Measurements from ENCODE around the gene POLA1. TPM values are rescaled to one million over a fixed set of nuclear protein-coding genes. Genes with fewer than 3 reads are reported as not detected.

The POLA1 gene
- total RNA-seq, 6 experiments from 2014 or later: 2.0 to 4.5 (median 2.8) TPM

GRCh38 chrX:24987731-24988130 is 294.0 kb downstream of the POLA1 start:
- no peak overlapping the region for H3K27ac ChIP-seq
- H3K4me1 ChIP-seq: no peaks in the 10 kb centered on the region
- no peak for ATAC-seq
- H3K36me3 ChIP-seq: no peaks in the 10 kb centered on the region
- no peak for DNase-seq
- WGBS (ENCODE audit: insufficient coverage, low coverage, low lambda C conversion rate, missing lambda C conversion rate): 57% methylated on average over 4 of the region's 4 CpGs
- no peaks in the 10 kb centered on the region for H3K9me3 ChIP-seq
- intact Hi-C loops (cut with DNase I): no loop called here
- TF ChIP-seq POLR2A (IDR thresholded peaks at IDR 0.05) (no peak), CTCF (IDR thresholded peaks at IDR 0.05) (no peak)
- H3K4me3 ChIP-seq: no peak overlapping the region
- H3K27me3 ChIP-seq: no peaks in the 10 kb centered on the region

GRCh38 chrX:24988314-24988713 is 294.6 kb downstream of the POLA1 start:
- WGBS (ENCODE audit: insufficient coverage, low coverage, low lambda C conversion rate, missing lambda C conversion rate): 58% methylated on average over 3 of the region's 4 CpGs
- Histone ChIP-seq H3K4me1 (no peaks in the 10 kb centered on the region), H3K4me3 (no peak overlapping the region), H3K36me3 (no peaks in the 10 kb centered on the region), H3K9me3 (no peaks in the 10 kb centered on the region), H3K27me3 (no peaks in the 10 kb centered on the region), H3K27ac (no peak overlapping the region)
- DNase-seq (no peak), ATAC-seq (no peak)
- intact Hi-C loops (cut with DNase I): no loop called here
- TF ChIP-seq CTCF (IDR thresholded peaks at IDR 0.05) (no peak), POLR2A (IDR thresholded peaks at IDR 0.05) (no peak)

GRCh38 chrX:24990535-24990934 is 296.8 kb downstream of the POLA1 start:
- Histone ChIP-seq H3K27ac (no peak overlapping the region), H3K4me1 (no peaks in the 10 kb centered on the region), H3K9me3 (no peaks in the 10 kb centered on the region), H3K36me3 (no peaks in the 10 kb centered on the region), H3K4me3 (no peak overlapping the region), H3K27me3 (no peaks in the 10 kb centered on the region)
- 51% methylated on average over 8 of the region's 8 CpGs for WGBS (ENCODE audit: insufficient coverage, low coverage, low lambda C conversion rate, missing lambda C conversion rate)
- TF ChIP-seq POLR2A (IDR thresholded peaks at IDR 0.05) (no peak), CTCF (IDR thresholded peaks at IDR 0.05) (no peak)
- no peak for ATAC-seq
- DNase-seq: no peak
- intact Hi-C loops (cut with DNase I): no loop called here

- intact Hi-C loops (cut with DNase I): no loop called here
- no peak for ATAC-seq
Observed at GRCh38 chrX:24993879-24994278, 300.2 kb downstream of the POLA1 start.

More at GRCh38 chrX:24993879-24994278, 300.2 kb downstream of the POLA1 start:
- DNase-seq: no peak
- no peaks in the 10 kb centered on the region for H3K9me3 ChIP-seq
- 54% methylated on average over 5 of the region's 8 CpGs for WGBS (ENCODE audit: insufficient coverage, low coverage, low lambda C conversion rate, missing lambda C conversion rate)
- H3K27ac ChIP-seq: no peak overlapping the region
- H3K27me3 ChIP-seq: no peaks in the 10 kb centered on the region
- no peaks in the 10 kb centered on the region for H3K36me3 ChIP-seq
- H3K4me3 ChIP-seq: no peak overlapping the region
- H3K4me1 ChIP-seq: no peaks in the 10 kb centered on the region
- no peak for TF ChIP-seq CTCF (IDR thresholded peaks at IDR 0.05)
- no peak for TF ChIP-seq POLR2A (IDR thresholded peaks at IDR 0.05)
